ENCODE results near the gene GJB1.
"Not testable (repeated sequence)": the region's sequence is repeated elsewhere in the genome, so short reads cannot be mapped to it uniquely, and the experiment has no call there.

Gene GJB1

GRCh38 chrX:71222929-71223328 is at the start of gene GJB1:
Gene GJB1, plus strand, starts transcription at chrX:71223224. Its CDS starts 484 bp downstream, at chrX:71223708.
- no peak for DNase-seq

- DNase-seq, result no peak
Measured at GRCh38 chrX:71173440-71173839, 49.6 kb upstream of the GJB1 start.

- DNase-seq, result no peak
Measured at GRCh38 chrX:71174795-71175194, 48.2 kb upstream of the GJB1 start.

GRCh38 chrX:71175531-71175930 is 47.5 kb upstream of the GJB1 start:
- no peak for DNase-seq

GRCh38 chrX:71177327-71177726 is 45.7 kb upstream of the GJB1 start:
- DNase-seq, result no peak

GRCh38 chrX:71178908-71179307 is 44.1 kb upstream of the GJB1 start:
- peak; percentile 54 for DNase-seq

- DNase-seq, result not testable (repeated sequence)
Measured at GRCh38 chrX:71180579-71181265, 42.3 kb upstream of the GJB1 start.

GRCh38 chrX:71181558-71181909 is 41.5 kb upstream of the GJB1 start:
- peak; percentile 72 for DNase-seq

GRCh38 chrX:71181910-71182799 is 40.9 kb upstream of the GJB1 start:
- peak; percentile 90 for DNase-seq

- DNase-seq, result no peak
Measured at GRCh38 chrX:71182871-71183270, 40.2 kb upstream of the GJB1 start.

- no peak for DNase-seq
Measured at GRCh38 chrX:71183341-71183740, 39.7 kb upstream of the GJB1 start.

- DNase-seq, result no peak
Measured at GRCh38 chrX:71184092-71184491, 38.9 kb upstream of the GJB1 start.

GRCh38 chrX:71184803-71185495 is 38.1 kb upstream of the GJB1 start:
- DNase-seq, result no peak

GRCh38 chrX:71191248-71191647 is 31.8 kb upstream of the GJB1 start:
- no peak for DNase-seq

- peak; percentile 28 for DNase-seq
Measured at GRCh38 chrX:71195964-71196649, 26.9 kb upstream of the GJB1 start.

GRCh38 chrX:71198066-71198465 is 25.0 kb upstream of the GJB1 start:
- peak; percentile 28 for DNase-seq

GRCh38 chrX:71199252-71200008 is 23.6 kb upstream of the GJB1 start:
- DNase-seq, result no peak

- DNase-seq, result no peak
Measured at GRCh38 chrX:71210816-71211215, 12.2 kb upstream of the GJB1 start.

GRCh38 chrX:71212536-71212935 is 10.5 kb upstream of the GJB1 start:
- DNase-seq, result no peak

- no peak for DNase-seq
Measured at GRCh38 chrX:71214152-71214551, 8.9 kb upstream of the GJB1 start.

- DNase-seq, result no peak
Measured at GRCh38 chrX:71214604-71215337, 8.3 kb upstream of the GJB1 start.
